ENCODE results near the gene NOD1. TPM values are rescaled to one million over a fixed set of nuclear protein-coding genes. Genes with fewer than 3 reads are reported as not detected.

The NOD1 gene
- total and polyA plus RNA-seq, 2 of the 8 experiments (the other 6 are each of a cell fraction or from before 2014, with no cell fraction given): 3.8 to 6.5 TPM

- H3K56ac ChIP-seq (replicated peaks; ENCODE audit: insufficient read length, low read depth, low read length): no peak overlapping the region
- H3K9me3 ChIP-seq (ENCODE audit: insufficient read depth in 2 of 2, low read depth in 1 of 2, low read length in 1 of 2): no peaks in the 10 kb centered on the region
- H4K8ac ChIP-seq (ENCODE audit: extremely low read depth, insufficient read depth, low read length): no peak overlapping the region
- no peak overlapping the region for H3K4me3 ChIP-seq (ENCODE audit: extremely low read depth in 1 of 4, insufficient read depth in 2 of 4, low read depth in 3 of 4, low read length in 4 of 4)
- H3K79me1 ChIP-seq (ENCODE audit: low read depth, low read length): no peaks in the 10 kb centered on the region
- H4K91ac ChIP-seq (replicated peaks; ENCODE audit: insufficient read length, low read length): no peak overlapping the region
- H3K4ac ChIP-seq (replicated peaks; ENCODE audit: insufficient read length, low read depth, low read length): no peak overlapping the region
- no peak overlapping the region for H3K18ac ChIP-seq (ENCODE audit: extremely low read depth, low read length)
- H2AFZ ChIP-seq (ENCODE audit: low read length): no peak overlapping the region
- H2BK12ac ChIP-seq (ENCODE audit: low read depth, low read length): no peak overlapping the region
- H3K36me3 ChIP-seq (ENCODE audit: control insufficient read depth in 2 of 4, insufficient read depth in 4 of 4, low read length in 3 of 4): no peaks in the 10 kb centered on the region
- POLR2A ChIA-PET (ENCODE audit: partially characterized antibody): no interaction called here
- no peaks in the 10 kb centered on the region for H3K79me2 ChIP-seq (ENCODE audit: control insufficient read depth in 1 of 2, insufficient read depth in 2 of 2, low read length in 2 of 2)
- no peaks in the 10 kb centered on the region for H4K20me1 ChIP-seq (replicated peaks in 1 of 2; ENCODE audit: control insufficient read depth in 1 of 2, insufficient read depth in 2 of 2, low read length in 2 of 2)
- no peaks in the 10 kb centered on the region; the same call in 1 of the 2 replicates for H3K23me2 ChIP-seq (ENCODE audit: low read depth, low read length)
- no peak overlapping the region for H2BK120ac ChIP-seq (replicated peaks; ENCODE audit: low read depth, low read length)
- WGBS, 2 experiments (ENCODE audit: extremely low coverage in 1 of 2, insufficient coverage in 1 of 2, insufficient read length in 1 of 2, insufficient replicate concordance in 2 of 2, low coverage in 1 of 2, low lambda C conversion rate in 2 of 2, missing lambda C conversion rate in 1 of 2): 84% methylated on average over 3 of the region's 3 CpGs; no CpG with 5 or more reads in 1 of the 2 experiments
- peaks cover 0 to 7% (median 3%) of the 10 kb centered on the region in 4 experiments; a peak in 4 of 7 replicates for H3K4me1 ChIP-seq (replicated peaks in 1 of 4; ENCODE audit: control insufficient read depth in 3 of 4, insufficient read depth in 4 of 4, low read length in 3 of 4)
- FAIRE-seq (no peak), DNase-seq (ENCODE audit: low read depth in 1 of 2, low spot score in 2 of 2) (no peak)
- no peak overlapping the region for H3K23ac ChIP-seq (ENCODE audit: insufficient read length)
- H3K4me2 ChIP-seq (ENCODE audit: insufficient read depth in 1 of 2, low read depth in 2 of 2, low read length in 2 of 2): no peak overlapping the region
- no peak overlapping the region for H3K9ac ChIP-seq (replicated peaks in 1 of 4; ENCODE audit: extremely low read depth in 1 of 4, low read depth in 3 of 4, low read length in 3 of 4)
- H3K14ac ChIP-seq (ENCODE audit: insufficient read length): no peak overlapping the region
- H2BK15ac ChIP-seq (ENCODE audit: low read length): no peak overlapping the region
- H3K27ac ChIP-seq (ENCODE audit: low read depth, low read length): no peak overlapping the region
- H2BK20ac ChIP-seq (ENCODE audit: low read length): no peak overlapping the region
- H2AK5ac ChIP-seq (ENCODE audit: low read depth, low read length): no peak overlapping the region
- H3K27me3 ChIP-seq (replicated peaks in 1 of 4; ENCODE audit: control insufficient read depth in 3 of 4, extremely low read depth in 1 of 4, insufficient read depth in 3 of 4, low read length in 3 of 4): no peaks in the 10 kb centered on the region
- H4K5ac ChIP-seq (ENCODE audit: insufficient read length, low read depth, low read length): no peak overlapping the region
- H2BK5ac ChIP-seq (ENCODE audit: low read depth, low read length): no peak overlapping the region
- CTCF ChIA-PET (ENCODE audit: partially characterized antibody): interaction anchor here (1.0 kb wide), 1 partner anchor 175 kb away, joined by 5 read pairs; no protein-coding TSS in a partner anchor
Measured at GRCh38 chr7:30389791-30390190, 88.8 kb downstream of the NOD1 start.

Data from H1 (cell line).